Endodermal cell (in vitro differentiated cells): Measurements from ENCODE around the gene TMEM94. TPM values are rescaled to one million over a fixed set of nuclear protein-coding genes. Genes with fewer than 3 reads are reported as not detected.

Source experiments
- DNase-seq: peaks from one replicate; pipeline ENCODE4 v3.0.0-alpha.2; 2017
- H3K27ac ChIP-seq: 2 replicates; pipeline ENCODE4 v1.5.1; 2013; ENCODE audit warnings: mild to moderate bottlenecking, low read depth, low read length, moderate library complexity
- H3K27me3 ChIP-seq: 2 replicates; pipeline ENCODE4 v1.6.1; 2013; ENCODE audit warnings: mild to moderate bottlenecking, low read length, moderate library complexity; ENCODE audit not compliant: insufficient read depth, control insufficient read depth, poor library complexity, severe bottlenecking
- H3K36me3 ChIP-seq: 2 replicates; pipeline ENCODE4 v1.7.0; 2013; ENCODE audit warnings: mild to moderate bottlenecking, low read length, moderate library complexity; ENCODE audit not compliant: control insufficient read depth, insufficient read depth
- H3K4me1 ChIP-seq: one replicate; pipeline ENCODE4 v1.7.0; 2013; ENCODE audit warnings: low read length; ENCODE audit not compliant: control insufficient read depth, insufficient read depth
- H3K4me3 ChIP-seq: 2 replicates; pipeline ENCODE4 v1.5.1; 2013; ENCODE audit warnings: mild to moderate bottlenecking, low read length, moderate library complexity
- H3K9ac ChIP-seq: 2 replicates; pipeline ENCODE4 v1.6.1; 2013; ENCODE audit warnings: mild to moderate bottlenecking, low read length, moderate library complexity; ENCODE audit not compliant: poor library complexity, severe bottlenecking; ENCODE audit errors: extremely low read depth
- H3K9me3 ChIP-seq: 2 replicates; pipeline ENCODE4 v1.6.1; 2013; ENCODE audit warnings: mild to moderate bottlenecking, low read length, moderate library complexity; ENCODE audit not compliant: control insufficient read depth
- H3K27ac Mint-ChIP-seq: 2 replicates; pipeline ENCODE4 v1.8.0; 2020; ENCODE audit warnings: mixed read lengths
- H3K27me3 Mint-ChIP-seq: 2 replicates; pipeline ENCODE4 v1.8.0; 2021; ENCODE audit warnings: mild to moderate bottlenecking, mixed read lengths; ENCODE audit not compliant: insufficient read depth
- H3K36me3 Mint-ChIP-seq: 2 replicates; pipeline ENCODE4 v1.8.0; 2020; ENCODE audit warnings: low read depth, mixed read lengths
- H3K4me1 Mint-ChIP-seq: 2 replicates; pipeline ENCODE4 v1.8.0; 2020; ENCODE audit warnings: mixed read lengths
- H3K4me3 Mint-ChIP-seq: 2 replicates; pipeline ENCODE4 v1.8.0; 2020; ENCODE audit warnings: mild to moderate bottlenecking, moderate library complexity, mixed read lengths
- H3K9me3 Mint-ChIP-seq: 2 replicates; pipeline ENCODE4 v1.8.0; 2020; ENCODE audit warnings: mild to moderate bottlenecking, mixed read lengths
- WGBS, 2 experiments: methylation state at CpG; one replicate each; pipeline versions ENCODE4 v1.1.5 to v1.1.7; 2013; ENCODE audit warnings: missing lambda C conversion rate in 2 of 2, mixed read lengths in 1 of 2; ENCODE audit not compliant: insufficient coverage in 1 of 2, insufficient read length in 1 of 2; 5-methylcytosine and 5-hydroxymethylcytosine counted together
- total RNA-seq, 2 donors: library from RNA; stranded (reverse); fragmentation: NEBNext Ultra II Directional in 1 of 2; extraction: Animal tissue kit (Norgen Biotek cat#: 25700) in 1 of 2; gene quantifications; 2 replicates in 1 of 2; 3 replicates in 1 of 2; pipeline ENCODE4 v1.2.1, GENCODE V29; 2021
- TF ChIP-seq, protein P1 (sequence below): fragments of 200-600 bp; sonication (generic); conservative IDR thresholded peaks from 2 replicates; pipeline ENCODE4 v1.5.0; 2021; ENCODE audit warnings: antibody characterized with exemption, mild to moderate bottlenecking

The TMEM94 gene
- total RNA-seq, 2 donors from 2014 or later = 96.0 to 106 TPM

DNA sequence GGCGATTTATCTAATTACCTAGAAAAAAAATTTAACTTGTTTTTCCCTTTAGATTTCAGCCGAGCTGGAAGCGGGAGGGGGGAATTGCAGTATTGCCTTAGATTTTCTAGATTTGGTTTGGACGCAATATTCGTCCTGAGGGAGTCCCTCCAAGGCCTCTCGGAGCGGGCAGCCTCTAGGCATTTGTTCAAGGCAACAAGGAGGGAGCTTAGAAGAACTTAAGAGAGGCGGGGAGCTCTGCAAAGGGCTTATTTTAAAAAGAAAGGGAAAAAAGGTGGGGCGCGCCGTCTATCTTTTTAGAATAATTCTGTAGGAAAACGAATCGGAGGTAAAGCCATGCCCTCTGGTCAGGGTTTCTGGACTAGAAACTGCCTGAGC is 407 bp upstream of the TMEM94 start:
- TF ChIP-seq, protein P1, sequence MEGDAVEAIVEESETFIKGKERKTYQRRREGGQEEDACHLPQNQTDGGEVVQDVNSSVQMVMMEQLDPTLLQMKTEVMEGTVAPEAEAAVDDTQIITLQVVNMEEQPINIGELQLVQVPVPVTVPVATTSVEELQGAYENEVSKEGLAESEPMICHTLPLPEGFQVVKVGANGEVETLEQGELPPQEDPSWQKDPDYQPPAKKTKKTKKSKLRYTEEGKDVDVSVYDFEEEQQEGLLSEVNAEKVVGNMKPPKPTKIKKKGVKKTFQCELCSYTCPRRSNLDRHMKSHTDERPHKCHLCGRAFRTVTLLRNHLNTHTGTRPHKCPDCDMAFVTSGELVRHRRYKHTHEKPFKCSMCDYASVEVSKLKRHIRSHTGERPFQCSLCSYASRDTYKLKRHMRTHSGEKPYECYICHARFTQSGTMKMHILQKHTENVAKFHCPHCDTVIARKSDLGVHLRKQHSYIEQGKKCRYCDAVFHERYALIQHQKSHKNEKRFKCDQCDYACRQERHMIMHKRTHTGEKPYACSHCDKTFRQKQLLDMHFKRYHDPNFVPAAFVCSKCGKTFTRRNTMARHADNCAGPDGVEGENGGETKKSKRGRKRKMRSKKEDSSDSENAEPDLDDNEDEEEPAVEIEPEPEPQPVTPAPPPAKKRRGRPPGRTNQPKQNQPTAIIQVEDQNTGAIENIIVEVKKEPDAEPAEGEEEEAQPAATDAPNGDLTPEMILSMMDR = no peak
- Mint-ChIP-seq H3K4me3 (peak overlapping the region; percentile 74), H3K4me1 (peaks cover 31% of the 10 kb centered on the region), H3K9me3 (no peaks in the 10 kb centered on the region), H3K27ac (peak overlapping the region; percentile 94), H3K27me3 (no peaks in the 10 kb centered on the region), H3K36me3 (no peaks in the 10 kb centered on the region)
- no peaks in the 10 kb centered on the region for H3K9me3 ChIP-seq
- 10 to 13% methylated on average over 9 to 13 of the region's 13 CpGs for WGBS, 2 experiments
- H3K4me3 ChIP-seq = peak overlapping the region; percentile 92
- H3K27ac ChIP-seq = peak overlapping the region; percentile 78
- peaks cover 4% of the 10 kb centered on the region for H3K4me1 ChIP-seq
- H3K9ac ChIP-seq = peak overlapping the region; percentile 83
- no peak for DNase-seq
- no peaks in the 10 kb centered on the region for H3K36me3 ChIP-seq
- no peaks in the 10 kb centered on the region for H3K27me3 ChIP-seq

DNA sequence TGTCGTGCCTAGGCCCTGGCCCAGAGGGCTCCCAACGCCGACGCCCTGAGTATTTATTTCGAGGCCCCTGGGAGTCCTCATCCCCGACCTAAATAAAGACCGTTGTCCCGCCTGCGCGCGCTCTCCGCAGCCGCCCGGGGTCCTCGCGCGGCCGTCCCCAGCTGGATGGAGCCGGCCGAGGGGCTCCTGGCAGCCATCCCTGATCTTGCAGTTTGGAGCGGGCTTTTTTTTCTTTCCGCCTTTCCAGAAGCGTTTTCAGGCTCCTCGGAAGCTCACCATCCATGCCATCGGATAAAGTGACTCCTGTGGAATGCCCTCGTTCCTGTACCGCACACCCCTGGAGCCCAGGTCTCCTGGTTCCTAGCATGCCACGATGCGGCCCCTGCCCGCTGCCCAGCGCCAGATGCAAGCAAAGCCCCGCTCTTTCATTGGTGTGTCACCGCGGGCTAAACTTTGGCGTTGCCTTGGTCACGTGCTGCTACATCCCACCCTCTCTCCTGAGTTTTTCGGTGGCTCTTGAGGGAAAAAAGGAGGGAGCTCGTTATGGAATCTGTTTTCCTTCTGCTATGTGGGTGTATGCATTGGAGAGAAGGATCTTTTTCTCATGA is 716 bp downstream of the TMEM94 start:
- 4 to 7% methylated on average over 26 to 38 of the region's 38 CpGs for WGBS, 2 experiments
- peak; percentile 89 for DNase-seq
- H3K4me1 Mint-ChIP-seq = peaks cover 31% of the 10 kb centered on the region

DNA sequence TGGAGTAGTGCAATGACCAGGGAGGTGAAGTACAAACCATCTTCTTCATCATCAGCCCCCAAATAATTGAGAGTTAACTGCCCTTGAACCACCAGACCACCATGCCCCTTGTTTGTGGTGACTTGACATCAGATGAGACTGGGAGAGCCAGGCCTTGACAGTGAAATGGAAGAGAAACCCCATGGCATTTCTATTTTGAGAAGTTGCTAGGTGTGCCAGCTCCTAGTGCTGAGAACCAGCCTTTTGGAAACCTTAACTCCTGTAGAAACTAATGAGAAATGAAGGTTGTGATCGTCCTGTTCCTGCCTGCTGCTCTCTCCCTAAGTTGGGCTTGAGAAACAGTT is 2.8 kb downstream of the TMEM94 start:
- Mint-ChIP-seq H3K27me3 (no peaks in the 10 kb centered on the region), H3K4me1 (peaks cover 31% of the 10 kb centered on the region), H3K36me3 (no peaks in the 10 kb centered on the region), H3K4me3 (no peak overlapping the region), H3K27ac (peak overlapping the region; percentile 41), H3K9me3 (no peaks in the 10 kb centered on the region)
- no peak overlapping the region for H3K9ac ChIP-seq
- no peaks in the 10 kb centered on the region for H3K27me3 ChIP-seq
- TF ChIP-seq, protein P1 = no peak
- peaks cover 4% of the 10 kb centered on the region for H3K4me1 ChIP-seq
- DNase-seq = no peak
- H3K27ac ChIP-seq = no peak overlapping the region
- no peak overlapping the region for H3K4me3 ChIP-seq
- H3K36me3 ChIP-seq = no peaks in the 10 kb centered on the region
- 83% methylated on average over 1 of the region's 1 CpG; no CpG with 5 or more reads in 1 of the 2 experiments for WGBS, 2 experiments
- no peaks in the 10 kb centered on the region for H3K9me3 ChIP-seq

More for the DNA sequence above, 716 bp downstream of the TMEM94 start:
- Histone ChIP-seq H3K4me1 (peaks cover 4% of the 10 kb centered on the region), H3K9me3 (no peaks in the 10 kb centered on the region), H3K4me3 (peak overlapping the region; percentile 92), H3K27me3 (no peaks in the 10 kb centered on the region), H3K27ac (peak overlapping the region; percentile 45), H3K9ac (peak overlapping the region; percentile 83), H3K36me3 (no peaks in the 10 kb centered on the region)
- Mint-ChIP-seq H3K9me3 (no peaks in the 10 kb centered on the region), H3K4me3 (peak overlapping the region; percentile 74), H3K27ac (peak overlapping the region; percentile 94), H3K27me3 (no peaks in the 10 kb centered on the region), H3K36me3 (no peaks in the 10 kb centered on the region)
- TF ChIP-seq, protein P1 = no peak
